ENCODE measurements around the gene SLC25A33. TPM values are rescaled to one million over a fixed set of nuclear protein-coding genes. Genes with fewer than 3 reads are reported as not detected.
A peak's percentile ranks its signal among the peaks of the same experiment; 100 is the strongest.

The SLC25A33 gene
- total RNA-seq, 6 experiments from 2014 or later: 3.5 to 26.5 (median 8.2) TPM

GRCh38 chr1:9606948-9607347, 67.7 kb downstream of the SLC25A33 start:
- WGBS (ENCODE audit: insufficient coverage, low coverage, low lambda C conversion rate, missing lambda C conversion rate): no CpG with 5 or more reads among the region's 10 CpGs

GRCh38 chr1:9607352-9607751, 68.1 kb downstream of the SLC25A33 start:
- 98% methylated on average over 13 of the region's 19 CpGs for WGBS (ENCODE audit: insufficient coverage, low coverage, low lambda C conversion rate, missing lambda C conversion rate)
- Histone ChIP-seq H3K4me3 (no peak overlapping the region), H3K27ac (no peak overlapping the region), H3K27me3 (no peaks in the 10 kb centered on the region), H3K4me1 (no peaks in the 10 kb centered on the region), H3K36me3 (no peaks in the 10 kb centered on the region), H3K9me3 (no peaks in the 10 kb centered on the region)
- no peak for TF ChIP-seq CTCF (IDR thresholded peaks at IDR 0.05)
- TF ChIP-seq POLR2A (IDR thresholded peaks at IDR 0.05): no peak
- DNase-seq (no peak), ATAC-seq (no peak)
- intact Hi-C loops (cut with DNase I): no loop called here

More at GRCh38 chr1:9606948-9607347, 67.7 kb downstream of the SLC25A33 start:
- no peaks in the 10 kb centered on the region for H3K9me3 ChIP-seq
- H3K27me3 ChIP-seq: no peaks in the 10 kb centered on the region
- peaks cover 0 to 2% (median 0%) of the 10 kb centered on the region in 4 donors for H3K36me3 ChIP-seq
- no peak overlapping the region for H3K27ac ChIP-seq
- no peak for TF ChIP-seq POLR2A (IDR thresholded peaks at IDR 0.05)
- no peak for TF ChIP-seq CTCF (IDR thresholded peaks at IDR 0.05)
- DNase-seq (no peak), ATAC-seq (no peak)
- H3K4me1 ChIP-seq: no peaks in the 10 kb centered on the region
- no peak overlapping the region for H3K4me3 ChIP-seq
- intact Hi-C loops (cut with DNase I): no loop called here

GRCh38 chr1:9609998-9610397, 70.7 kb downstream of the SLC25A33 start:
- no peak for DNase-seq
- TF ChIP-seq POLR2A (IDR thresholded peaks at IDR 0.05): no peak
- no peak for TF ChIP-seq CTCF (IDR thresholded peaks at IDR 0.05)
- H3K27me3 ChIP-seq: no peaks in the 10 kb centered on the region
- WGBS (ENCODE audit: insufficient coverage, low coverage, low lambda C conversion rate, missing lambda C conversion rate): 75% methylated on average over 1 of the region's 5 CpGs
- peaks cover 0 to 3% (median 0%) of the 10 kb centered on the region in 4 donors for H3K36me3 ChIP-seq
- ATAC-seq: peak in 1 of 4 donors; percentile 17
- no peaks in the 10 kb centered on the region for H3K4me1 ChIP-seq
- H3K27ac ChIP-seq: no peak overlapping the region
- intact Hi-C loops (cut with DNase I): no loop called here
- H3K9me3 ChIP-seq: no peaks in the 10 kb centered on the region
- no peak overlapping the region for H3K4me3 ChIP-seq

- no peak for DNase-seq
- peaks cover 0 to 3% (median 0%) of the 10 kb centered on the region in 4 donors for H3K36me3 ChIP-seq
- no peaks in the 10 kb centered on the region for H3K9me3 ChIP-seq
- H3K27ac ChIP-seq: no peak overlapping the region
- intact Hi-C loops (cut with DNase I): no loop called here
- WGBS (ENCODE audit: insufficient coverage, low coverage, low lambda C conversion rate, missing lambda C conversion rate): no CpG with 5 or more reads among the region's 25 CpGs
- ATAC-seq: no peak
- no peak overlapping the region for H3K4me3 ChIP-seq
- no peaks in the 10 kb centered on the region for H3K4me1 ChIP-seq
- TF ChIP-seq POLR2A (IDR thresholded peaks at IDR 0.05) (no peak), CTCF (IDR thresholded peaks at IDR 0.05) (no peak)
- no peaks in the 10 kb centered on the region for H3K27me3 ChIP-seq
Observed at GRCh38 chr1:9610548-9610947, 71.3 kb downstream of the SLC25A33 start.

- H3K36me3 ChIP-seq: peaks cover 0 to 3% (median 0%) of the 10 kb centered on the region in 4 donors
Observed at GRCh38 chr1:9611716-9612115, 72.5 kb downstream of the SLC25A33 start.

More at GRCh38 chr1:9611716-9612115, 72.5 kb downstream of the SLC25A33 start:
- 57% methylated on average over 3 of the region's 13 CpGs for whole genome bisulfite sequencing (ENCODE audit: insufficient coverage, low coverage, low lambda C conversion rate, missing lambda C conversion rate)
- intact Hi-C loops (cut with DNase I): no loop called here
- Histone ChIP-seq H3K9me3 (no peaks in the 10 kb centered on the region), H3K27me3 (no peaks in the 10 kb centered on the region), H3K4me3 (no peak overlapping the region), H3K27ac (no peak overlapping the region), H3K4me1 (no peaks in the 10 kb centered on the region)
- ATAC-seq: no peak
- TF ChIP-seq CTCF (IDR thresholded peaks at IDR 0.05) (no peak), POLR2A (IDR thresholded peaks at IDR 0.05) (no peak)
- DNase-seq: no peak

All from right lobe of liver (tissue), 6 donors.